Endothelial cell of umbilical vein (primary cell): ENCODE measurements around the gene CHST12. TPM values are rescaled to one million over a fixed set of nuclear protein-coding genes. Genes with fewer than 3 reads are reported as not detected.

Experiments used
- BruUV-seq: library from RNA; stranded (reverse); fragments of 400-500 nt; replicated peaks from 2 replicates; lab custom pipeline; 2021; lab: Mats Ljungman, UMichigan
- CTCF ChIA-PET: fragments of 300-600, 350-600 bp; sonication (Branson Sonifier 250); formaldehyde crosslinking; loops from one replicate; lab custom pipeline; 2021; ENCODE audit warnings: antibody characterized with exemption, inconsistent platforms; lab: Charles Lee
- POLR2A ChIA-PET: fragments of 300-600, 350-600 bp; sonication (Branson Sonifier 250); formaldehyde crosslinking; loops from one replicate; lab custom pipeline; 2021; ENCODE audit warnings: antibody characterized with exemption, inconsistent platforms; lab: Charles Lee
- DNase-seq: peaks from one replicate; pipeline ENCODE4 v3.0.0-alpha.2; 2011; ENCODE audit warnings: low read depth, low spot score
- FAIRE-seq: peaks from 2 replicates; lab custom pipeline; 2011; peaks lifted over from hg19 to GRCh38; lab: Jason Lieb, UNC
- H2AFZ ChIP-seq: 2 replicates; pipeline ENCODE4 v1.6.0; 2012; ENCODE audit warnings: low read depth, low read length, control low read depth, inconsistent platforms
- H3K27ac ChIP-seq: 2 replicates; pipeline ENCODE4 v1.5.1; 2011; ENCODE audit warnings: low read depth, mild to moderate bottlenecking, control low read depth, low read length, moderate library complexity; ENCODE audit not compliant: insufficient read depth
- H3K27me3 ChIP-seq, 2 experiments: 2 replicates each; pipeline versions ENCODE4 v1.6.0 to v1.6.1; 2011; ENCODE audit warnings: low read length in 2 of 2, mixed read lengths in 1 of 2; ENCODE audit not compliant: control insufficient read depth in 2 of 2, insufficient read depth in 2 of 2
- H3K36me3 ChIP-seq, 2 experiments: 2 replicates in 1 of 2; 3 replicates in 1 of 2; pipeline ENCODE4 v1.5.1; 2011; ENCODE audit warnings: low read length in 2 of 2, mild to moderate bottlenecking in 1 of 2, moderate library complexity in 1 of 2; ENCODE audit not compliant: control insufficient read depth in 2 of 2, insufficient read depth in 2 of 2; ENCODE audit errors: extremely low read depth in 1 of 2
- H3K4me1 ChIP-seq: 3 replicates; pipeline ENCODE4 v1.5.1; 2011; ENCODE audit warnings: mild to moderate bottlenecking, low read length; ENCODE audit not compliant: control insufficient read depth, insufficient read depth; ENCODE audit errors: extremely low read depth
- H3K4me2 ChIP-seq: 2 replicates; pipeline ENCODE4 v1.6.1; 2011; ENCODE audit warnings: low read length, control low read depth, mixed read lengths; ENCODE audit not compliant: insufficient read depth
- H3K4me3 ChIP-seq, 3 experiments: fragments of 200-600 bp in 1 of 3; sonication (generic), shearing (Covaris generic) in 1 of 3; replicated peaks in 1 of 3; 2 replicates each; pipeline ENCODE4 v1.5.1; 2011 to 2016; ENCODE audit warnings: control low read depth in 3 of 3, low read length in 3 of 3, mild to moderate bottlenecking in 2 of 3, inconsistent platforms in 1 of 3, low read depth in 1 of 3, moderate library complexity in 1 of 3; ENCODE audit not compliant: insufficient read depth in 1 of 3
- H3K79me2 ChIP-seq: 2 replicates; pipeline ENCODE4 v1.6.0; 2012; ENCODE audit warnings: low read length, inconsistent platforms; ENCODE audit not compliant: control insufficient read depth, insufficient read depth
- H3K9ac ChIP-seq: replicated peaks from 2 replicates; pipeline ENCODE3; 2011; ENCODE audit warnings: low read length, control low read depth; ENCODE audit not compliant: insufficient read depth; ENCODE audit errors: extremely low read depth
- H3K9me1 ChIP-seq: replicated peaks from 3 replicates; pipeline ENCODE4 v1.6.0; 2011; ENCODE audit warnings: mild to moderate bottlenecking, low read length; ENCODE audit not compliant: control insufficient read depth, insufficient read depth; ENCODE audit errors: extremely low read depth
- H3K9me3 ChIP-seq: replicated peaks from 2 replicates; pipeline ENCODE4 v1.5.1; 2012; ENCODE audit warnings: low read length, inconsistent platforms; ENCODE audit not compliant: control insufficient read depth, insufficient read depth
- H4K20me1 ChIP-seq: replicated peaks from 2 replicates; pipeline ENCODE3; 2011; ENCODE audit warnings: mild to moderate bottlenecking, low read length; ENCODE audit not compliant: control insufficient read depth, insufficient read depth; ENCODE audit errors: extremely low read depth
- CTCF ChIP-seq, 2 donors: IDR thresholded peaks; 1 replicate in 1 of 2; 2 replicates in 1 of 2; pipeline ENCODE4 v1.5.1; 2011; ENCODE audit warnings: low read length in 2 of 2, mild to moderate bottlenecking in 2 of 2, moderate library complexity in 2 of 2, control low read depth in 1 of 2, inconsistent platforms in 1 of 2, low read depth in 1 of 2; ENCODE audit not compliant: insufficient read depth in 1 of 2; ENCODE audit errors: extremely low read depth in 1 of 2
- EZH2 ChIP-seq: IDR thresholded peaks from 2 replicates; pipeline ENCODE4 v1.6.1; 2012; ENCODE audit warnings: borderline replicate concordance, low read depth, mild to moderate bottlenecking, moderate library complexity, low read length, inconsistent platforms; ENCODE audit not compliant: severe bottlenecking
- FOS ChIP-seq: IDR thresholded peaks from 2 replicates; pipeline ENCODE4 v1.6.1; 2011; ENCODE audit warnings: mild to moderate bottlenecking, low read length, moderate library complexity, borderline replicate concordance; ENCODE audit not compliant: insufficient read depth
- GATA2 ChIP-seq: IDR thresholded peaks from 2 replicates; pipeline ENCODE4 v1.7.0; 2011; ENCODE audit warnings: low read depth, mild to moderate bottlenecking, moderate library complexity, mixed read lengths, low read length; ENCODE audit not compliant: insufficient read length, insufficient read depth
- JUN ChIP-seq: IDR thresholded peaks from 2 replicates; pipeline ENCODE4 v1.6.1; 2011; ENCODE audit warnings: borderline replicate concordance, low read depth; ENCODE audit not compliant: insufficient read length, insufficient read depth
- MAX ChIP-seq: IDR thresholded peaks from 2 replicates; pipeline ENCODE4 v1.6.1; 2011; ENCODE audit not compliant: insufficient read depth, insufficient read length
- MYC ChIP-seq: IDR thresholded peaks from one replicate; pipeline ENCODE4 v1.6.1; 2011; ENCODE audit warnings: mild to moderate bottlenecking, low read depth, low read length
- POLR2A ChIP-seq: IDR thresholded peaks from 2 replicates; pipeline ENCODE4 v1.6.1; 2012; ENCODE audit warnings: low read depth, mild to moderate bottlenecking, control low read depth, low read length
- POLR2AphosphoS5 ChIP-seq: IDR thresholded peaks from 2 replicates; pipeline ENCODE4 v1.6.1; 2012; ENCODE audit warnings: low read depth, mild to moderate bottlenecking, control low read depth, low read length, moderate library complexity; ENCODE audit not compliant: insufficient read depth
- dilution Hi-C: fragments of 300-500 bp; cut with MboI; formaldehyde crosslinking; loops from one replicate; pipeline ENCODE4 v1.15.0; 2019; ENCODE audit warnings: low sequenced_read_pairs; ENCODE audit not compliant: extremely low pct_ligation_motif_present
- intact Hi-C: fragments of 100-400 bp; cut with micrococcal nuclease; formaldehyde crosslinking; loops from one replicate; pipeline ENCODE4 v1.10.0; 2022
- polyA plus RNA-seq, 4 experiments: library from polyadenylated mRNA; depleted of rRNA in 3 of 4; stranded (reverse) in 3 of 4; unstranded in 1 of 4; fragments of >200 nt; gene quantifications; 2 replicates each; pipeline versions ENCODE4 v1.2.1 to v1.2.3, GENCODE V29; 2011 to 2012; ENCODE audit warnings: missing spikeins in 1 of 4
- total RNA-seq: library from RNA; stranded (reverse); gene quantifications from 2 replicates; pipeline ENCODE4 v1.2.3, GENCODE V29; 2021

The CHST12 gene
- total and polyA plus RNA-seq, 2 donors (not counting 3 experiments of a cell fraction or from before 2014, with no cell fraction given), result 30.2 to 52.6 TPM

GRCh38 chr7:2482725-2483451 lies 79.5 kb downstream of the CHST12 start:
- H3K79me2 ChIP-seq, result no peaks in the 10 kb centered on the region
- no peaks in the 10 kb centered on the region for H3K9me1 ChIP-seq
- BruUV-seq, result no TSS peak
- dilution Hi-C loops, result no loop called here
- DNase-seq, result no peak
- no peak overlapping the region for H3K9ac ChIP-seq
- POLR2A ChIA-PET, result no interaction called here
- FAIRE-seq, result no peak
- no peak overlapping the region for H3K27ac ChIP-seq
- H3K9me3 ChIP-seq, result no peaks in the 10 kb centered on the region
- H2AFZ ChIP-seq, result no peak overlapping the region
- TF ChIP-seq POLR2AphosphoS5 (no peak), CTCF (IDR thresholded peaks at IDR 0.05; ENCODE audit: extremely low read depth in 1 of 2, insufficient read depth in 1 of 2, low read depth in 1 of 2, low read length in 2 of 2) (no peak), MYC (no peak), GATA2 (no peak), MAX (no peak), POLR2A (no peak), JUN (no peak), EZH2 (no peak), FOS (no peak)
- peaks cover 0 to 4% of the 10 kb centered on the region in 2 experiments for H3K27me3 ChIP-seq
- H3K36me3 ChIP-seq, result no peaks in the 10 kb centered on the region
- no peak overlapping the region for H3K4me3 ChIP-seq
- CTCF ChIA-PET, result interaction anchor here (0.9 to 1.7 kb wide), 3 partner anchors 11 to 31 kb away, joined by 3 to 9 read pairs (median 4); no protein-coding TSS in a partner anchor
- H3K4me1 ChIP-seq, result no peaks in the 10 kb centered on the region
- intact Hi-C loops, result no loop called here
- H3K4me2 ChIP-seq, result no peak overlapping the region
- H4K20me1 ChIP-seq, result no peaks in the 10 kb centered on the region
